Duodenal mucosa (tissue), 2 donors: ENCODE results near the gene KCNJ16.

Source experiments
- H3K27ac ChIP-seq: one replicate; pipeline ENCODE4 v1.7.0; 2013; ENCODE audit warnings: low read depth, low read length
- H3K27me3 ChIP-seq, 2 donors: one replicate each; pipeline ENCODE4 v1.7.0; 2013; ENCODE audit warnings: low read length in 2 of 2, control low read depth in 1 of 2; ENCODE audit not compliant: insufficient read depth in 2 of 2, control insufficient read depth in 1 of 2
- H3K36me3 ChIP-seq, 2 donors: one replicate each; pipeline ENCODE4 v1.7.0; 2013; ENCODE audit warnings: low read length in 2 of 2, control low read depth in 1 of 2; ENCODE audit not compliant: insufficient read depth in 2 of 2, control insufficient read depth in 1 of 2
- H3K4me1 ChIP-seq, 2 donors: one replicate each; pipeline ENCODE4 v1.7.0; 2013; ENCODE audit warnings: low read length in 2 of 2, control low read depth in 1 of 2; ENCODE audit not compliant: insufficient read depth in 2 of 2, control insufficient read depth in 1 of 2
- H3K4me3 ChIP-seq, 2 donors: one replicate each; pipeline ENCODE4 v1.7.0; 2013; ENCODE audit warnings: low read length in 2 of 2, low read depth in 1 of 2
- H3K9ac ChIP-seq, 2 donors: one replicate each; pipeline ENCODE4 v1.7.0; 2013; ENCODE audit warnings: low read length in 2 of 2, low read depth in 1 of 2
- H3K9me3 ChIP-seq, 2 donors: one replicate each; pipeline ENCODE4 v1.7.0; 2013; ENCODE audit warnings: low read length in 2 of 2, control low read depth in 1 of 2; ENCODE audit not compliant: control insufficient read depth in 1 of 2

KCNJ16 gene

DNA sequence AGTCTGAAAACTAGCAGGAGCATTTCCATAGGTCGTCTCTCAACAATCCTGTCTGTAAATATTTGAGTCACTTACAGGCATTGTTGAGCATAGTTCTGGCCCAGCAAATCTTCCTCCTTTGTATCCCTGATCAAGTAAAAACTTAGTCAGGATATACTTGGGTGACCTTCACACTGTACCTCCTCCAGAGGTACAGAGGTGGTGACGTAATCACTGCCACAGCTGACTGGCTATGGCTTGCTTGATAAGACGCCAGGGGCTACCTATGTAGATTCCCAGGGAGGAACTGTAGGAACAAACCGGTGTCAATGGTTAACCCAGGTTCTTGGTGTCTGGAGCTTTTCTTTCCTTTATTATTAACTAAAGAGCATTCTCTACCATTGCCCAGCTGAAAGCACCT, at the start of gene KCNJ16:
KCNJ16 (plus strand) TSS at position 270 of the 400 bp plus-strand sequence. CDS start 56,863 bp downstream, outside the sequence.
- H3K9ac ChIP-seq: no peak within 1 kb of the TSS

GRCh38 chr17:70028397-70028796, 46.6 kb upstream of the KCNJ16 start:
- Histone ChIP-seq H3K9me3 (no peaks in the 10 kb centered on the region), H3K27me3 (no peaks in the 10 kb centered on the region), H3K4me3 (no peak overlapping the region), H3K9ac (no peak overlapping the region), H3K4me1 (peaks cover 0 to 5% of the 10 kb centered on the region in 2 donors), H3K36me3 (no peaks in the 10 kb centered on the region), H3K27ac (no peak overlapping the region)

More for the DNA sequence above, at the start of gene KCNJ16:
- Histone ChIP-seq H3K36me3 (no peaks in the 10 kb centered on the region), H3K27ac (no peak within 1 kb of the TSS), H3K4me1 (peaks cover 8 to 16% of the 10 kb centered on the region in 2 donors), H3K4me3 (no peak within 1 kb of the TSS), H3K27me3 (no peaks in the 10 kb centered on the region), H3K9me3 (no peaks in the 10 kb centered on the region)

DNA sequence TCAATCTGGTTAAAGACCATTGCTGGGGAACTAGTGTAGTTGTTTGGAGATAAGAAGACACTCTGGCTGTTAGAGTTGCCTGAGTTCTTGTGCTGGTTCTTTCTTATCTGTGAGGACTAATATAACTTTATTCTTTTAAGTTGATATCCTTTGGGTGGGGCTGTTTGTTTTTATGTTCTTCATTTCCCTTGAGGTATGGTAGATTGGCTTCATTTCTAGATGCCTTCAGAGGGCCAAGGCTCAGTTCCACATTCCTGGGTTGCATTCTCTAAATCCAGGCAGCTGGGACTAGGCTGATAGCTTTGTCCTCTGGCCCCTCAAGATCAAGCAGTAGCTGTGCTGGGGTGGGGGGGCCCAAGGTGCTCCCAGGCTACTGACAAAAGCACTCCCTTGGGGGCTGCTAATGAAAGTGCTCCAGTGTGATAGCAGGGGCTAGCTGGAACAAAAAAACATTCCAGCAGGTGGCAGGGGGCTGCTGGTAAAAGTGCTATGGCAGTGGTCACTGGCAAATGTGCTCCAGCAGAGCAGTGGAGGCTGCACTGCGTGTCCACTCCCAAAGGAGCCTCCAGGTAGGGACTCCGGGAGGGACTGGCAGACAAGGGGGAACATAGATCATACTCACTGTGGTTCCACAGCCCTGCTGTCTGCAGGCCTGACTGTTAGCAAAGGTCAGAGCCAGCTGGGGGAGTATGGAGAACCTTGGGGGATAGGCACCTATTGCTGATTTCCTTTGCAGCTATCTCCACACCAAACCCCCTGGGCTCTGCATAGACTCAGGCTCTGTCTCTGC, 45.9 kb upstream of the KCNJ16 start:
- no peaks in the 10 kb centered on the region for H3K9me3 ChIP-seq
- no peaks in the 10 kb centered on the region for H3K27me3 ChIP-seq
- no peak overlapping the region for H3K27ac ChIP-seq
- H3K36me3 ChIP-seq: no peaks in the 10 kb centered on the region
- H3K4me3 ChIP-seq: no peak overlapping the region
- H3K9ac ChIP-seq: no peak overlapping the region
- H3K4me1 ChIP-seq: peaks cover 0 to 5% of the 10 kb centered on the region in 2 donors

DNA sequence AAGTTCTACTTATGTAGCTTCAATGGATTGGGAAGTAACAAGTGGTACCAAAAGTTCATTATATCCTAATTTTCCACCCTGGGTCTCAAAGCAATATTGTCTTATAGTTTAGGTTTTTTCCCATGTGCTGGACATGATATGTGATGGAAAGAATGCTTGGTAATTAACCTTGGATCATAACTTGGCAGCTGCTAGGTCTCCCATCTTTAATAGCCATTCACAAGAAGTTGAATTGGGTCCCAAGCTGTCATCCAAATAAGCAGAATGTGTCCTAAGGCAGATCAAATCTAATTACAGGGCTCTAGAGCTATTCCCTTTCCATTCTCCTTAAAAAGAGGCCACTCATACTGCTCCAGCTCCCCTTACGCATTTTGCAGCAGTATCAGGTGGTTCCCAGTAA, 44.7 kb upstream of the KCNJ16 start:
- no peaks in the 10 kb centered on the region for H3K36me3 ChIP-seq
- H3K4me1 ChIP-seq: peaks cover 0 to 5% of the 10 kb centered on the region in 2 donors
- H3K9ac ChIP-seq: no peak overlapping the region
- no peak overlapping the region for H3K27ac ChIP-seq
- H3K4me3 ChIP-seq: no peak overlapping the region
- H3K27me3 ChIP-seq: no peaks in the 10 kb centered on the region
- no peaks in the 10 kb centered on the region for H3K9me3 ChIP-seq

- Histone ChIP-seq H3K36me3 (no peaks in the 10 kb centered on the region), H3K9me3 (no peaks in the 10 kb centered on the region), H3K4me1 (peaks cover 0 to 5% of the 10 kb centered on the region in 2 donors), H3K4me3 (no peak overlapping the region), H3K27me3 (no peaks in the 10 kb centered on the region), H3K9ac (no peak overlapping the region), H3K27ac (no peak overlapping the region)
Measured at GRCh38 chr17:70031341-70031740, 43.7 kb upstream of the KCNJ16 start.

DNA sequence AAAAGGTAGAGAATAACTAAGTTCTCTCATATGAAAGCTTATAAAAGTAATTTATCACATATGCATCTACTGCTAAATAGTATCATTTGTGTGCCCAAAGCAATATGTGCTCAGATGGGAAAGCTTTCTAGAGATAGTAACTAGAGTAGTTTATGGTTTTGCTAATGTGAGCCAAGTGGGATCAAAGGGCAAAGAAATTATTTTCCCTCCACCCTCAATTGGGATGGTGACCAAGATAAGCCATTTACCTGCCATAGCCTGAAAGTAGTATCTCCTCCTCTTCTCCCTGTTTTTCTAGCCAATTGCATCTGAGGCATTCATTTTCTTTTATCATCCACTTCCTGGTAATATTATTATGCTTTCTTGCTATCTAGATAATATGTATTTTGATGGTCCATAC, 41.9 kb upstream of the KCNJ16 start:
- Histone ChIP-seq H3K9ac (no peak overlapping the region), H3K4me1 (peaks cover 0 to 5% of the 10 kb centered on the region in 2 donors), H3K36me3 (no peaks in the 10 kb centered on the region), H3K4me3 (no peak overlapping the region), H3K27me3 (no peaks in the 10 kb centered on the region), H3K9me3 (no peaks in the 10 kb centered on the region), H3K27ac (no peak overlapping the region)

DNA sequence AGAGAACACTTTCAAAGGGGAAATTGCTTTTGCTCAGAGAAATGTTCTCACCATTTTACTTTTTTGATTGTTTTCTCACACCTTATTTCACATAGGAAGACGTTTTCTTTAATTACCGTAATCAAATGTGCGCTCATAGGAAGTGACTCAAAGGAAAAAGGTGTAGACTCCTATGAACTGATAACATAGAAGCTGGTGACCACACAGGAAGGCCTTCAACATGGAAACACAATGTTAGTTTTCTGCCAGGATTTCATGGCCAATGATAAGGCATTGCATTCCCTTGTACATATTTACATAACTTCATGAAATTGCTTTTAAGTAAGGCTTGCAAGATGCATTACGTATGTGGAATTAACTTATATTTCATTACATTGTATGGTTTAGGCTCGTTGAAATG, 40.9 kb upstream of the KCNJ16 start:
- H3K4me3 ChIP-seq: no peak overlapping the region
- peaks cover 0 to 5% of the 10 kb centered on the region in 2 donors for H3K4me1 ChIP-seq
- H3K9me3 ChIP-seq: no peaks in the 10 kb centered on the region
- H3K27ac ChIP-seq: no peak overlapping the region
- no peak overlapping the region for H3K9ac ChIP-seq
- H3K27me3 ChIP-seq: no peaks in the 10 kb centered on the region
- H3K36me3 ChIP-seq: no peaks in the 10 kb centered on the region

GRCh38 chr17:70037498-70037897, 37.5 kb upstream of the KCNJ16 start:
- H3K27me3 ChIP-seq: no peaks in the 10 kb centered on the region
- peaks cover 0 to 5% of the 10 kb centered on the region in 2 donors for H3K4me1 ChIP-seq
- no peak overlapping the region for H3K9ac ChIP-seq
- no peaks in the 10 kb centered on the region for H3K9me3 ChIP-seq
- H3K4me3 ChIP-seq: no peak overlapping the region
- no peak overlapping the region for H3K27ac ChIP-seq
- no peaks in the 10 kb centered on the region for H3K36me3 ChIP-seq

DNA sequence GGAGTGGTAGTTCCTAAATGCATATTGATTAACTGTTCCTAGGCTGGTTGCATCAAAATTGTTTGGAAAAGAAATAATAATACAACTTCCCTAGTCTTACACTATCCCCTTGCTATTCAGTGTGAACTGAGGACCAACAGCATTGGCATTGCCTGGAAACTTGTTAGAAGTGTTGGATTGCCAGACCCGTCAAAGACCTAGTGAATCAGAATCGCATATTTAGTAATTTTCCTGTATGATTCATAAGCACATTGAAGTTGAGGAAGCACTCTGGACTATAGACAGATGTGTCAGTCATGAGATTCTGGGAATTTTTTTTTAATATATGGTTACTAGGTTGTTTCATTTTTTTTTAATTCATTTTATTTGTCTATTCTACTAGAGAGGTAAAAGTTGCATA, 34.7 kb upstream of the KCNJ16 start:
- Histone ChIP-seq H3K9ac (no peak overlapping the region), H3K4me3 (no peak overlapping the region), H3K9me3 (no peaks in the 10 kb centered on the region), H3K4me1 (no peaks in the 10 kb centered on the region), H3K27me3 (no peaks in the 10 kb centered on the region), H3K36me3 (no peaks in the 10 kb centered on the region), H3K27ac (no peak overlapping the region)

- no peak overlapping the region for H3K9ac ChIP-seq
- no peaks in the 10 kb centered on the region for H3K4me1 ChIP-seq
- H3K27me3 ChIP-seq: no peaks in the 10 kb centered on the region
- no peak overlapping the region for H3K27ac ChIP-seq
- no peaks in the 10 kb centered on the region for H3K36me3 ChIP-seq
- H3K4me3 ChIP-seq: no peak overlapping the region
- no peaks in the 10 kb centered on the region for H3K9me3 ChIP-seq
Measured at GRCh38 chr17:70041061-70041460, 34.0 kb upstream of the KCNJ16 start.
